ENCODE results near the gene KLHDC8B. TPM values are rescaled to one million over a fixed set of nuclear protein-coding genes. Genes with fewer than 3 reads are reported as not detected.

The KLHDC8B gene
- total and polyA plus RNA-seq, 3 donors from 2014 or later, result 55.8 to 78.2 (median 56.6) TPM

GRCh38 chr3:49183873-49184272 is 12.5 kb downstream of the KLHDC8B start:
- no peaks in the 10 kb centered on the region for H3K4me1 ChIP-seq
- no peak for TF ChIP-seq POLR2A (IDR thresholded peaks at IDR 0.05)
- TF ChIP-seq, protein P1, sequence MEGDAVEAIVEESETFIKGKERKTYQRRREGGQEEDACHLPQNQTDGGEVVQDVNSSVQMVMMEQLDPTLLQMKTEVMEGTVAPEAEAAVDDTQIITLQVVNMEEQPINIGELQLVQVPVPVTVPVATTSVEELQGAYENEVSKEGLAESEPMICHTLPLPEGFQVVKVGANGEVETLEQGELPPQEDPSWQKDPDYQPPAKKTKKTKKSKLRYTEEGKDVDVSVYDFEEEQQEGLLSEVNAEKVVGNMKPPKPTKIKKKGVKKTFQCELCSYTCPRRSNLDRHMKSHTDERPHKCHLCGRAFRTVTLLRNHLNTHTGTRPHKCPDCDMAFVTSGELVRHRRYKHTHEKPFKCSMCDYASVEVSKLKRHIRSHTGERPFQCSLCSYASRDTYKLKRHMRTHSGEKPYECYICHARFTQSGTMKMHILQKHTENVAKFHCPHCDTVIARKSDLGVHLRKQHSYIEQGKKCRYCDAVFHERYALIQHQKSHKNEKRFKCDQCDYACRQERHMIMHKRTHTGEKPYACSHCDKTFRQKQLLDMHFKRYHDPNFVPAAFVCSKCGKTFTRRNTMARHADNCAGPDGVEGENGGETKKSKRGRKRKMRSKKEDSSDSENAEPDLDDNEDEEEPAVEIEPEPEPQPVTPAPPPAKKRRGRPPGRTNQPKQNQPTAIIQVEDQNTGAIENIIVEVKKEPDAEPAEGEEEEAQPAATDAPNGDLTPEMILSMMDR (IDR thresholded peaks at IDR 0.05), result no peak
- WGBS, 2 donors, result 46% methylated on average over 1 of the region's 1 CpG
- H3K4me3 ChIP-seq, result no peak overlapping the region
- no peaks in the 10 kb centered on the region for H3K27me3 ChIP-seq
- no peaks in the 10 kb centered on the region for H3K36me3 ChIP-seq (ENCODE audit: low read depth, missing control alignments)
- no peak for DNase-seq
- intact Hi-C loops (cut with DNase I; ENCODE audit: low total_unique reads), result no loop called here
- H3K27ac ChIP-seq, result no peak overlapping the region
- H3K9me3 ChIP-seq, result no peaks in the 10 kb centered on the region

- Histone ChIP-seq H3K9me3 (no peaks in the 10 kb centered on the region), H3K27me3 (no peaks in the 10 kb centered on the region), H3K4me1 (peaks cover 7% of the 10 kb centered on the region), H3K4me3 (no peak overlapping the region), H3K36me3 (ENCODE audit: low read depth, missing control alignments) (no peaks in the 10 kb centered on the region), H3K27ac (no peak overlapping the region)
- WGBS, 2 donors, result 66 to 88% methylated on average over 1 of the region's 1 CpG
- DNase-seq, result no peak
- TF ChIP-seq, protein P1 (IDR thresholded peaks at IDR 0.05), result no peak
- TF ChIP-seq POLR2A (IDR thresholded peaks at IDR 0.05), result no peak
- intact Hi-C loops (cut with DNase I; ENCODE audit: low total_unique reads), result no loop called here
Measured at GRCh38 chr3:49191741-49192140, 20.3 kb downstream of the KLHDC8B start.

- Histone ChIP-seq H3K4me3 (peak overlapping the region in 1 of 2 donors; percentile 63), H3K27me3 (no peaks in the 10 kb centered on the region), H3K9me3 (no peaks in the 10 kb centered on the region), H3K27ac (peak overlapping the region; percentile 76 to 84), H3K4me1 (peaks cover 3% of the 10 kb centered on the region), H3K36me3 (ENCODE audit: low read depth, missing control alignments) (no peaks in the 10 kb centered on the region)
- intact Hi-C loops (cut with DNase I; ENCODE audit: low total_unique reads), result no loop called here
- no peak for DNase-seq
- 44 to 51% methylated on average over 3 of the region's 3 CpGs for WGBS, 2 donors
- TF ChIP-seq, protein P1 (IDR thresholded peaks at IDR 0.05), result no peak
- no peak for TF ChIP-seq POLR2A (IDR thresholded peaks at IDR 0.05)
Measured at GRCh38 chr3:49198161-49198560, 26.8 kb downstream of the KLHDC8B start.

DNA sequence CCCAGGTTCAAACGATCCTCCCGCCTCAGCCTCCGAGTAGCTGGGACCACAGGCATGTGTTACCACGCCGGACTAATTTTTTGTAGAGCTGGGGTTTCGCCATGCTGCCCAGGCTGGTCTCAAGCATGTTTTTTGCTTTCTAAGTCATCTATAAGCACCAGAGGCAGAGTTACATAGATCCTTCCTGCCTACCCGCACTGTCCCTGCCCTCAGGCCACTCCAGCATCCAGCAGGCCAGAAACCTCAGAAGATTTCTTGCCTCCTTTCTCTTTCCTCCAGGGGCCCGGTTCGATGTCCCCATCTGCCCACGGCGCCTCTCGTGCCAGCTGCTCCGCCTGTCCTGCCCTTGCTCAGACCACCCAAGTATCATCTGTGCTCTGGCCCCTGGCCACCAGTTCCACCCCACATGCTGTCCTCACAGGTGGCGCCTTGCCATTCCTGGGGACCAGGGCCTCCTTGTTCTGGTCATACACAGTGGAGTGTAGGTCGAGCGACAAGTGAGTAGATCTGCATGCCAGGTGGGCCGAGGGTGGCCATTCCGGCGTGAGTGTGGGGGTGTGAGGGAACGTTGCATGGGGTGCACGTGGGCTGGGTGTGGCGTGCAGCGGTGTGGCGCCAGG is 27.3 kb downstream of the KLHDC8B start:
- Histone ChIP-seq H3K27me3 (no peaks in the 10 kb centered on the region), H3K36me3 (ENCODE audit: low read depth, missing control alignments) (no peaks in the 10 kb centered on the region), H3K4me1 (peaks cover 3% of the 10 kb centered on the region), H3K9me3 (no peaks in the 10 kb centered on the region), H3K4me3 (peak overlapping the region; percentile 57 to 63), H3K27ac (peak overlapping the region; percentile 76 to 84)
- WGBS, 2 donors, result 49 to 76% methylated on average over 13 to 24 of the region's 24 CpGs
- intact Hi-C loops (cut with DNase I; ENCODE audit: low total_unique reads), result no loop called here
- no peak for TF ChIP-seq POLR2A (IDR thresholded peaks at IDR 0.05)
- TF ChIP-seq, protein P1 (IDR thresholded peaks at IDR 0.05), result no peak
- no peak for DNase-seq

All from testis (tissue), 3 donors.